GM19372 (cell line): ENCODE results near the gene ZNF740.
"Not testable (repeated sequence)": the region's sequence is repeated elsewhere in the genome, so short reads cannot be mapped to it uniquely, and the experiment has no call there.

Source experiments
- ATAC-seq: cut with Tn5 transposase; IDR thresholded peaks from one replicate; pipeline ENCODE4 v1.9.1; 2021; ENCODE audit warnings: mild to moderate bottlenecking, low read depth, moderate library complexity; ENCODE audit not compliant: unreplicated experiment

ZNF740 gene

GRCh38 chr12:53180220-53180930 is at the start of gene ZNF740, which contains the start of gene CSAD:
ZNF740 (plus strand) TSS chr12:53180722; CDS start chr12:53181984, 1,262 bp downstream.
CSAD (minus strand) TSS chr12:53180925; CDS start chr12:53173470, 7,455 bp downstream.
- peak; percentile 93 for ATAC-seq

- no peak for ATAC-seq
These were observed 48.7 kb upstream of the ZNF740 start for GRCh38 chr12:53131844-53132243.

DNA sequence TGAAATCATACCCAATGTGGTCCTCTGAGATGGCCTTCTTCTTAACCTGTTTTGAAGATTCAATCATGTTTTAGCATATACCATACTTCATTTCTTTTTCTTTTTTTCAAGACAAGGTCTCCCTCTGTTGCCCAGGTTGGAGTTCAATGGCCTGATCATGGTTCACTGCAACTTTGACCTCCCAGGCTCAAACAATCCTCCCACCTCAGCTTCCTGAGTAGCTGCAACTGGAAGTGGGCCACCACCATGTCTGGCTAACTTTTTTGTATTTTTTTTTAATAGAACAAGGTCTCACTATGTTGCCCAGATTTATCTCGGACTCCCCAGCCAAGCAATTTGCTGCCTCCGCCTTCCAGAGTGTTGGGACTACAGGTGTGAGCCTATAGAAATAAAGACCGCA is 46.8 kb upstream of the ZNF740 start:
- no peak for ATAC-seq

- ATAC-seq: no peak
These were observed 37.2 kb upstream of the ZNF740 start for GRCh38 chr12:53143355-53143754.

- ATAC-seq: no peak
These were observed 34.9 kb upstream of the ZNF740 start for GRCh38 chr12:53145383-53146260.

GRCh38 chr12:53147181-53147580 is 33.3 kb upstream of the ZNF740 start:
- no peak for ATAC-seq

DNA sequence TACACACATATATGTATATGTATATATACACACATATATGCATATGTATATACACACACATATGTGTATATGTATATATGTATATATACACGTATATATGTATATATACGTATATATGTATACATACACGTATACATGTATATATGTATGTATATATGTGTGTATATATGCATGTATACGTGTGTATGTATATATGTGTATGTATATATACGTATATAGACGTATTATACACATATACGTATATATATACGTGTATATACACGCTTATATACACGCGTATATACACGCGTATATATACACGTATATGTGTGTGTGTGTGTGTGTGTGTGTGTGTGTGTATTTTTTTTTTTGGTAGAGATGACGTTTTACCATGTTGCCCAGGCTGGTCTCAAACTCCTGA is 32.9 kb upstream of the ZNF740 start:
- no peak for ATAC-seq

DNA sequence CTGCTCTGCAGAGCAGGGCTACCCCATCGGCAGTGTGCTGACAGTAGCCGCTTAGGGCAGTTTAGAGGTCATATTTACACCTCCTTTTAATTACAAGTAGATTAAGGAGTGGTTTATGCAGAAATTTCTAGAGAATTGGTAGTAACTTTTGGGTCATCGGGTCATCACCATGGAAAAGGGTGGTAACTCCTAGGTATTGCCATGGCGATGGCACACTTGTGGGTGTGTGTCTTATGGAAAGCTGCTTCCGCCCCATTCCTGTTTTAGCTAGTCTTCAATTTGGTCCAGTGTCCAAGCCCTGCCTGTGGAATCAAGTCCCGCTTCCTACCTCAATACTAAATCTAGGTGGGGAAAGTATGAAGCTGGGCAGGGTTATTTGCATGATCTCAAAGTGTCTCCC is 29.5 kb upstream of the ZNF740 start:
- no peak for ATAC-seq

- ATAC-seq: no peak
These were observed 28.1 kb upstream of the ZNF740 start for GRCh38 chr12:53152390-53152789.

DNA sequence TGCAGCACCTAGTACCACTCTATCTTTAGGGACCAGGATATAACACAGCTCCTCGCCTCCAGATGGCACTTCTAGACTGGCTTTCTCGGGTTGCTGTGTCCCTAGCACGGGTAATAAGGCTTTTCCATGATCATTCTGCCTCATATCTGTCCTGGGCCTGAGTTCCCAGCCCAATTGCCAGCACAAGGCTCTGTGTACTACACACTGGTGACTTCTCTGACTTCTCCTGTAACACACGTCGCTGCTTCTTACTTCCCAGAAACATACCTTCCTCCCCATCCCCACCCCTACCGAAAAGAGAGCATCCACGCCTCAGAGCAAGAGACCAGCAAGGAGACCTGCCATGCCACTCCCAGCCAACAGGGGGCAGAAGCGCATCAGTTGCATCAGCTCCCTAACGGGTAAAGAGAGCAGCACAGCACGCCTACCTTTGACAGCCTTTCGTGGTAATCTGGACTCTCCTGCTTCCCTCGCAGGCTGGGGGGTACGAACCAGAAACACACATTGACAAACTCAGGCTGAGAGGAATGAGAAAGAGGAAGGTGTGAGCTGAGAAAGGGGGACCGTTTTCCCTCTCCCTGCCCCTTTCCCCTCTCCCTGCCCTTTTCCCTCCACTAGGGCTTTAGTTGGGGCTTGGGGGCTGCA is 21.2 kb upstream of the ZNF740 start:
- peak; percentile 81 for ATAC-seq

GRCh38 chr12:53160000-53160399 is 20.5 kb upstream of the ZNF740 start:
- ATAC-seq: no peak

DNA sequence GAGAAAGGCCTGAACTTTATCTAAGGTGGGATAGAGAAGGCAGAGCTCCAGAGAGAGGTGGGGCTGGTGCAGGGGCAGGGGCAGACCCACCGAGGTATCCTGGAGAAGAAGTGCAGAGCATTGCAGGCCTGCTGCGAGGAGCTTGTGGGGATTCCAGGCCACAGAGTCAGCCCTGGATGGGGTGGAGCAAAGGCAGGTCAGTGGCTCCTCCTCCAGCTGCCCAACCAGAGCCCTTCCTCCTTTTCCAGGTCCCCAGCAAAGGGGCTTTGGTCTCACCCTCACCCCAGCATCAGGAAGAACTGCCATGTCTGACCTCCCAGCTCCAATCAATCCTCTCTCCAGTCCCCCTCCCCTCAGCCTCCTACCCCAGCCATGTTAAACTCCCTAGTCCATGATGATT is 19.8 kb upstream of the ZNF740 start:
- ATAC-seq: no peak

- ATAC-seq: no peak
These were observed 19.2 kb upstream of the ZNF740 start for GRCh38 chr12:53161119-53161911.

DNA sequence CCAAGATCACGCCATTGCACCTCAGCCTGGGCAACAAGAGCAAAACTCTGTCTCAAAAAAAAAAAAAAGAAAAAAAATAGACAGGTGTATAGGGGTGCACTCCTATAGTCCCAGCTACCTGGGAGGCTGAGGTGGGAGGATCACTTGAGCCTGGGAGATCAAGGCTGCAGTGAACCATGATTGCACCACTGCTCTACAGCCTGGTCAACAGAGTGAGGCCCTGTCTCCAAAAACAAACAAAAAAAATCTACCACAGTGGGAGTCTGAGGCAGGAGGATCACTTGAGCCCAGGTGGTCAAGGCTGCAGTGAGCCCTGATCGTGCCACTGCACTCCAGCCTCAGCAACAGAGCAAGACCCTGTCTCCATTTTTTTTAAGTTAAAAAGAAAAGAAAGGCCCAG is 17.5 kb upstream of the ZNF740 start:
- not testable (repeated sequence) for ATAC-seq

DNA sequence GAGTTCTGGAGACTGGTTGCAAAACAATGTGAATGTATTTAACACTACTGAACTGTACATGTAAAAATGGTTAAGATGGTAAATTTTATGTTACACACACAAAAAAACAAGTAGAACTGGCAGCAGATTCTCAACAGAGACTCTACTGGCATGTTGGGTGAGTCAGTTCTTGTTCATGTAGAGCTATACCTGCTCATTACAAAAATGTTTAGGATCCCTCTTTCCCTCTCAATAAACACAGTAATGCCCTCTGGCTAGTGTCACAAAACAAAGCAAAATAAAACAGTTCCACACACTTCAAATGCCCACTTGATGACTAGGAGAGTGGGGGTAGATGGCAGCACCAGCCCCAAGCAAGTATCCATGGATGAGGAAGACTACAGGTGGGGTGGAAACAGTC is 13.7 kb upstream of the ZNF740 start:
- ATAC-seq: no peak

DNA sequence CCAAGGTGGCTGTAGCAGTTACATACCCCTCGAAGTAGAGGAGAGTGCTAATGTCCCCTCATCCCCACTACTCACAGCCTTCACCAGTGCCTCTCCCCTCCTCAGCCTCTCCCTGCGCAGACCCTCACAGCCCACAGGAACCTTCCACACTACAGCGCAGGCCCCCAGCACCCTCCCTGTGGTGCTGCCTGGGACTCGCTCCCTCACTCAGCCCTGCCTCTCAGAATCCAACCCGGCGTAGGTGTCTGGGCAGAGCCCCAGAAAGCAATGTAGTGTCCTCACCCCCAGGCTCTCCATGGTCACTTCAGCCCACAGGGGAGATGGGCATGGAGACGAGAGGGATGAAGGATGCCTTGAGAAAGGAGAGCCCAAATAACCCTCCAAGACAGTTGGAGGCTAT is 10.9 kb upstream of the ZNF740 start:
- no peak for ATAC-seq

DNA sequence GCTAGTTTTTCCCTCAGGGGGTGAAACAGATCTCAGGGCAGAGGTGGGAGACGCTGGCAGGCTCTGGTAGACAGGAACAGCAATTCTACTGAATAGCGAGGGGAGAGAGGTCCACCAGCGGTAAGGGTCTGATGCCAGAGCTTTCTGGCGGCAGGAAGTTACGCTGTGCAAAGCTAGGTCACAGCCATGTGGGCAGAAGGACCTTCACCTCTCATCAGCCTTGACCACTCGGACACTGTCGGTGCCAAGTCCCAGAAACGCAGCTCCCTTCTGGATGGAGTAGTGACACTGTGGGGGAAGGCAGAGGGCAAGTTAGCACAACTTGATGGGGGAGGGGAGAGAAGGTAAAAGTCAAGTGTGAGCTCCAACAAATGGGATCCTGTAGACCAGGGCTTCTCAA is 10.3 kb upstream of the ZNF740 start:
- ATAC-seq: no peak

GRCh38 chr12:53170876-53171724 is 9.4 kb upstream of the ZNF740 start:
- ATAC-seq: no peak

GRCh38 chr12:53171725-53172329 is 8.7 kb upstream of the ZNF740 start:
- ATAC-seq: no peak
